ENCODE results near the gene PLEKHA3. TPM values are rescaled to one million over a fixed set of nuclear protein-coding genes. Genes with fewer than 3 reads are reported as not detected.

PLEKHA3 gene
- total RNA-seq, 1 experiment from 2014 or later: 26.8 TPM

- TF ChIP-seq ZBTB33 (IDR thresholded peaks at IDR 0.05; ENCODE audit: extremely low read depth, insufficient replicate concordance, low read length) (no peak), RAD21 (IDR thresholded peaks at IDR 0.05; ENCODE audit: low read depth) (no peak)
Observed at GRCh38 chr2:178473931-178474330, 6.3 kb upstream of the PLEKHA3 start (continued).

GRCh38 chr2:178474560-178474959 lies 5.7 kb upstream of the PLEKHA3 start:
- intact Hi-C loops (cut with micrococcal nuclease): no loop called here
- Histone ChIP-seq H3K9ac (ENCODE audit: low read length) (no peak overlapping the region), H3K9me2 (ENCODE audit: insufficient read depth) (no peaks in the 10 kb centered on the region), H3K4me3 (replicated peaks in 1 of 2; ENCODE audit: low read depth in 1 of 2, low read length in 2 of 2) (no peak overlapping the region), H3K36me3 (ENCODE audit: control insufficient read depth in 1 of 2, insufficient read depth in 2 of 2, low read length in 2 of 2) (no peaks in the 10 kb centered on the region), H3K27me3 (ENCODE audit: insufficient read depth, low read length) (no peaks in the 10 kb centered on the region), H3K27ac (ENCODE audit: low read depth, low read length) (no peak overlapping the region), H4K20me1 (ENCODE audit: insufficient read depth) (no peaks in the 10 kb centered on the region), H3K9me3 (ENCODE audit: control insufficient read depth in 1 of 2, insufficient read depth in 1 of 2, low read depth in 1 of 2, low read length in 2 of 2) (no peaks in the 10 kb centered on the region), H3K79me2 (ENCODE audit: insufficient read depth, low read length) (no peaks in the 10 kb centered on the region), H2AFZ (ENCODE audit: low read depth, low read length, poor library complexity, severe bottlenecking) (no peak overlapping the region), H3K4me1 (ENCODE audit: control insufficient read depth in 1 of 2, insufficient read depth in 2 of 2, low read length in 2 of 2) (peaks cover 2 to 17% of the 10 kb centered on the region in 2 experiments; a peak in 3 of 4 replicates), H3K4me2 (ENCODE audit: low read length) (no peak overlapping the region)
- ChIA-PET POLR2A (interaction anchor here (0.7 kb wide), 1 partner anchor 351 kb away, joined by 3 read pairs; no protein-coding TSS in a partner anchor), RAD21 (ENCODE audit: low non-redundant PET in 1 of 2, low total read pairs in 2 of 2, uncharacterized antibody in 2 of 2, unreplicated experiment in 2 of 2) (no interaction called here), CTCF (no interaction called here)
- no TSS peak for BruUV-seq (replicated peaks)
- no peak for DNase-seq (ENCODE audit: low read depth, low spot score)
- ATAC-seq: no peak
- TF ChIP-seq YY1 (IDR thresholded peaks at IDR 0.05; ENCODE audit: extremely low read depth, insufficient replicate concordance, low read depth, low read length): no peak
- no peak for TF ChIP-seq ATF3 (IDR thresholded peaks at IDR 0.05)
- TF ChIP-seq REST (IDR thresholded peaks at IDR 0.05; ENCODE audit: low read depth): no peak
- TF ChIP-seq CBX3 (IDR thresholded peaks at IDR 0.05; ENCODE audit: low read depth): no peak
- no peak for TF ChIP-seq CTCF (IDR thresholded peaks at IDR 0.05 in 2 of 3, conservative IDR thresholded peaks at IDR 0.05 in 1 of 3; ENCODE audit: borderline replicate concordance in 1 of 3, insufficient read depth in 1 of 3, low read depth in 2 of 3, low read length in 2 of 3)
- no peak for TF ChIP-seq SRF (IDR thresholded peaks at IDR 0.05; ENCODE audit: low read depth)
- TF ChIP-seq SIN3A (IDR thresholded peaks at IDR 0.05; ENCODE audit: low read depth): no peak
- no peak for TF ChIP-seq POLR2AphosphoS5 (IDR thresholded peaks at IDR 0.05; ENCODE audit: low read depth, low read length)
- TF ChIP-seq CEBPB (IDR thresholded peaks at IDR 0.05; ENCODE audit: low read depth): no peak
- TF ChIP-seq EGR1 (IDR thresholded peaks at IDR 0.05; ENCODE audit: low read depth): no peak
- TF ChIP-seq JUND (IDR thresholded peaks at IDR 0.05): no peak
- TF ChIP-seq ELF1 (IDR thresholded peaks at IDR 0.05; ENCODE audit: borderline replicate concordance, low read depth): no peak
- no peak for TF ChIP-seq RAD21 (IDR thresholded peaks at IDR 0.05; ENCODE audit: low read depth)
- no peak for TF ChIP-seq SP1 (IDR thresholded peaks at IDR 0.05; ENCODE audit: low read depth)
- TF ChIP-seq ZNF274 (IDR thresholded peaks at IDR 0.05; ENCODE audit: low read depth, low read length): no peak
- TF ChIP-seq FOSL1 (IDR thresholded peaks at IDR 0.05; ENCODE audit: low read depth): no peak
- TF ChIP-seq MAX (IDR thresholded peaks at IDR 0.05): no peak
- TF ChIP-seq ZFX (IDR thresholded peaks at IDR 0.05): no peak
